ENCODE results near the gene PAF1.

- TF ChIP-seq CTCF (IDR thresholded peaks at IDR 0.05 in 4 of 5, conservative IDR thresholded peaks at IDR 0.05 in 1 of 5), result no peak
- TF ChIP-seq POLR2A (IDR thresholded peaks at IDR 0.05), result no peak
These were observed 34.8 kb upstream of the PAF1 start for GRCh38 chr19:39425744-39426143.

Measured in gastrocnemius medialis (tissue), 4 donors.